OCI-LY7 (cell line): ENCODE data around the gene RASAL2.

Source experiments
- CTCF ChIP-seq: fragments of 200-600 bp; sonication (generic); conservative IDR thresholded peaks from 2 replicates; pipeline ENCODE4 v1.5.1; 2014; ENCODE audit warnings: mild to moderate bottlenecking, antibody characterized with exemption, low read length, moderate library complexity, mixed read lengths
- EZH2phosphoT487 ChIP-seq: fragments of 200-600 bp; sonication (generic); IDR thresholded peaks from 2 replicates; pipeline ENCODE4 v1.6.1; 2018; ENCODE audit warnings: low read depth, borderline replicate concordance, mild to moderate bottlenecking, mixed run types, antibody characterized with exemption, low read length, moderate library complexity, mixed read lengths

DNA sequence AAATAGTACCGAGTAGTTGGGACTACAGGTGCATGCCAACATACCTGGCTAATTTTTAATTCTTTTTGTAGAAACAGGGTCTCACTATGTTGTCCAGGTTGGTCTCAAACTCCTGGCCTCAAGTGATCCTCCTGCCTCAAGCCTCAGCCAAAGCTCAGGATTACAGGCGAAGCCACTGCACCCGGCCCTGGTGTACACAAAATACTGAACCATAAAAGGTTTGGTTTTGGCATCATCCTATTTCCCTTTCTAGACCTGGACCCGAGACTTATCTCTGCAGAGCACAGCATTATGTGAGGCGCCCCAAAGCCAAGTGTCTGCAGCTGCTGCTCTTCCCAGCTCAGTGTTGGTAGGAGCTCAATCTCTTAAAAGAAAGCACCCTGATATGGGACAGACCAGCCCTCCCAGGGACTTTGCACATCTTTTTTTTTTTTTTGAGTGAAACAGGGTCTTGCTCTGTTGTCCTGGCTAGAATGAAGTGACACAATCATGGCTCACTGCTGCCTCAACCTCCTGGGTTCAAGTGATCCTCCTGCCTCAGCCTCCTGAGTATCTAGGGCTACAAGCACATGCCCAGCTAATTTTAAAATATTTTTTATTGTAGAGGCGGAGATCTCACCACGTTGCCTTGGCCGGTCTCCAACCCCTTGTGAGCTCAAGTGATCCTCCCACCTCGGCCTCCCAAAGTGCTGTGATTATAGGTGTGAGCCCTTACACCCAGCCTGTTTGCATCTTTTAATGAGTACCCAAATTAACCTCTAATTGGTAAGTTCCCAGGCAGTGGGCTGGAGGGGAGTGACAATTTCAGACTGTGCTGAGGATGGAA, 439.4 kb downstream of the RASAL2 start:
- TF ChIP-seq CTCF (no peak), EZH2phosphoT487 (no peak)
